GM18873 (cell line): ENCODE measurements around the gene GABRQ.

Source experiments
- ATAC-seq: cut with Tn5 transposase; IDR thresholded peaks from one replicate; pipeline ENCODE4 v1.9.1; 2021; ENCODE audit warnings: mild to moderate bottlenecking, moderate library complexity, moderate number of reproducible peaks; ENCODE audit not compliant: unreplicated experiment, low FRiP score

Gene GABRQ

DNA sequence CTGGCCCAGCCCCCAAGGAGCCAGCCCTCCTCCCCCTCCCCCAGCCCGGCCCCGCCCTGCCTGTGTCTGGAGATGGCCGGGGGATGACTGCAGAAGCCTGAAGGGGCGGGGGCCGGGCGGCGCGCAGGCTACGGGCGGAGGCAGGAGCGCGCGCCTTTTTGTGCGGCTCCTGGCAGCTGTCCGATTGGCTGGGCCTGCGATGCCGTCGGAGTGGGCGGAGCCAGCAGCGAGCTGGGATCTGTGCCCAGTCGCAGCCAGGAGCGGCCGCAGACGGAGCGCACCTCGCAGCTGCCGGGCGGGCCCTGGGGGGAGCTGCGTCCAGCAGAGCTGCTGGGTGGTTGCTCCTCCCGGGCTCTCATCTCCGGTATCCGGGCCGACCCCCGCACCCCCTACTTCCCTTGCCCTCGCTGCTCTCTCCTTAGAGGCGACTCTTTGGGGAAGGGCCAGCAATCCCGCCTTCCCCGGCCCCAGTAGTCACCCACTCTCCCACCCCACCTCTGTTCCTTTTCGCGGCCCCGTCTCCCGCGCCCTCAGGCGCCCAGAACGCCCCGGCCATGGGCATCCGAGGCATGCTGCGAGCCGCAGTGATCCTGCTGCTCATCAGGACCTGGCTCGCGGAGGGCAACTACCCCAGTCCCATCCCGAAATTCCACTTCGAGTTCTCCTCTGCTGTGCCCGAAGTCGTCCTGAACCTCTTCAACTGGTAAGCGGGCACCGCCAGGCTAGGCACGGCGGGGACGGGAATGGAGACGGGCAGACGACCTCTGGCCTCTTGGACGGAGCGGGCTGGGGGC is at the start of gene GABRQ:
Gene GABRQ, plus strand, starts transcription at position 247 of the 794 bp plus-strand sequence. Its CDS starts 308 bp downstream, at position 555.
- no peak for ATAC-seq

DNA sequence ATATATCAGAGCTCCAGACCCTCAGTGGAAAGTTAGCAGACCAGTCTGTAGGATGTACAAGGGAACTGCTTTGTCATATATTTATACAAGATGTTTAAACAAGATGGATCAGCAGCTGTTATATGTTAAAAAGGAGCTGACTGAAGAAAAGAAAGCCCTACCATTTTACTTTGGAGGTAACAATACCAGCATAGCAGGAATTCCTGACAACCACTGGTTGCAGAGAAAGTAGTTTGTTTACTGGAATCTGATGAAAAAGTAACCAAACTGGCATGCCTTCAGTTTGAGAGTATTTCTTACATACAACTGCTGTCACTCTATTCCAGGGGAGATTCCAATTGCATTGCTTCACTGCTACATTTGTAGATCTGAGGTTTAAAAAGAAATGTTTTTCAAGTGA is 49.5 kb upstream of the GABRQ start:
- ATAC-seq, result no peak

DNA sequence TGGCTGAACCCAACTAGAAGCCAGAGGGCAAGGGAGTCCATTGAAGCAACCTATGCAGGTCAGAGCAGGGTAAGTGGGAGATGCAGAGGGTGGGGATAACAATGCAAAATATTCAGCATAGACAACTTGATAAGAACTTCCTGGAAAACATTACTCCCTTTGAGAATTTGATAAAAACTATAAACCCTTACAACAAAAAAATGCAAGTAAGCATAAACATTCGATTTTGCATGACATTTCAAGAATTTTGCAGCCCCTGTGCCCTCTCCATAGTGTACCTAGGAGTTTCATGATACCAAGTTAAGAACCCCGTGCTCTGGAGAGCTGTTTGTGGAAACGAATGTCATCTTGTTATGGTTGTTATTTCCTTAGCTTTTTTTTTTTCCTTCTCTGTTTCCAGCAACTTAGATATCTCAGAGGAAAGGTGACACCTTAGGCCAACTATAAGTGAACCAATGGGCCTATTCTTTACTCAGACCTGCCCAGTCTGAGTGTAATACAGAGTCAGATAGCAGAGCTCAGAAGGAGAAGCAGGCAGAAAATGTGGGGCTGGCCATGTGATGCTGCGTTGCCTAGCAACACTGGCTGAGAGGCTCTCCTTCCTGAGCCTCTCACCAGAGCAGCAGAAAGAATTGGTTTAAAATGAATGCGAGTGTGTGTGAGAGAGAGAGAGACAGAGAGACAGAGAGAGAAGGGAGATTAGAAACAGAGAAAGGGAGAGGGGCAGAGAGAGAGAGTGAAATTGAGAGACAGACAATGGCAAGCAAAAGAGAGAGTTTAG is 36.7 kb upstream of the GABRQ start:
- ATAC-seq, result no peak

DNA sequence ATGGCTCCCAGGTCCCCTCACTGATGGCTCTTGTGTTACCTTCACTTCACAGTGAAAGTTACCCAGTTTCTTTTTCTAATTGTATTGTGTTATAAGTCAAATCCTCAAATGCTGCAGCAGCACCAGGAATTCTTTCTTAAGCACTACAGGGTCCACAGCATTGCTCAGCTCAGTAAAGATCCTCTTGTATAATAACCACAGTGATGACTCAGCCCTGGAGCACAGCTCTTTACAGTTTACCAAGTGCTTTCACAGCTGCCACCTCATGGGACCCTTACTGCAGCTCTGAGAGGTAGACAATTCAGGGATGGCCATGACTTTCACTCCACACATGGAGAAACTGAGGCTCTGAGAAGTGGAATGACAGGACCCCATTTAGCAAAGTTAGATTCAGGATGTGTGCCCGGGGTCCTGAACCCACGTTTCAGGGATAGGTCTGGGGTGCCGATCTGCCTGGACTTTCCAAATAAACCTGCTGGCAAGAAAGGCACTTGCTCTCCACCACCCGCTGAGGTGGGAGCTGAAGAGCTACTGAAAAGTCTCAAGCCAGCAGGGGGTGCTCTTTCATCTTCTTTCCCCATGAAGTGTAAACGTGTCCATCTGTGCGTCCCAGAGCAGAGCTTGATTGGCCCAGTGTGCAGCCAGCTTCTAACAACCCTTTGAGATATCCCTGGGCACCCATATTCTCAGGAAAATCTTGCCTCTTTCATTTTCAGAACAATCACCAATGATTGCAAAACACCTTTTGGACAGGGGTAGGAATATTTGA is 35.7 kb upstream of the GABRQ start:
- ATAC-seq, result no peak

DNA sequence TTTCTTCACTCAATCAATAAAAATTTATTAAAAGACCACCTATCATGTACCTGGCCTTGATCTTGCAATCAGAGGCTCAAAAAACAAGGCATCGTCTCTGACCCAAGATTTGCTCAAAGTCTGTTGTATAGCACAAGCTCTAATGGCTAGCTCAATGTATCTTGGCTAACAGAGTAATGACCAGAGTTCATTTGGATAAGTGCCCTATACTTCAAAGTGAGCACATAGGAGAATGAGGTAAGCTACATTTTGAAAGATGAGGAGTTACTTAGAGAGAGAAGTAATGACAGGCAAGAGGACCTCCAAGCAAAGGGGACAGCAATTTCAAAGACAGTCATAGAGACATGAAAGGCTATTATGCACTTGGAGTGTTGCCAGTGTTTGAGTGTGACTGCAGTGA is 22.9 kb upstream of the GABRQ start:
- ATAC-seq, result no peak

DNA sequence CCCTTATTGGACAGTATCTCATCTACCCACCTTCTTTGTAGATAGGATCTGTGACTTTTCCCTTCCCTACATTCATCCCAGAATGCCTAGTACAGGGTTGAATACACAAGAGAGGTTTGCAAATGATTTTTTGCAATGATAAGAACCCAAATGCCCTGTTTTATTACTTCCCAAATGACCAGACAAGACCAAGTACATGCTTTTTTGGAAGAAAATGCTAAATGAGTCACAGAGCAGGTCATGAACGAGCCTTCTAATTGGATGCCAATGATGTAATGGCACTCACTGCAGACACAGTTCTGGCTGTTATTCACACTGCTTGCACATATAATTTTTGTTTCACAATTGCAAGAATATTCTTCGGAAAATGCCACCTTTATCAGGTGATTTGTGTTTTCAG is 17.8 kb upstream of the GABRQ start:
- ATAC-seq, result no peak

DNA sequence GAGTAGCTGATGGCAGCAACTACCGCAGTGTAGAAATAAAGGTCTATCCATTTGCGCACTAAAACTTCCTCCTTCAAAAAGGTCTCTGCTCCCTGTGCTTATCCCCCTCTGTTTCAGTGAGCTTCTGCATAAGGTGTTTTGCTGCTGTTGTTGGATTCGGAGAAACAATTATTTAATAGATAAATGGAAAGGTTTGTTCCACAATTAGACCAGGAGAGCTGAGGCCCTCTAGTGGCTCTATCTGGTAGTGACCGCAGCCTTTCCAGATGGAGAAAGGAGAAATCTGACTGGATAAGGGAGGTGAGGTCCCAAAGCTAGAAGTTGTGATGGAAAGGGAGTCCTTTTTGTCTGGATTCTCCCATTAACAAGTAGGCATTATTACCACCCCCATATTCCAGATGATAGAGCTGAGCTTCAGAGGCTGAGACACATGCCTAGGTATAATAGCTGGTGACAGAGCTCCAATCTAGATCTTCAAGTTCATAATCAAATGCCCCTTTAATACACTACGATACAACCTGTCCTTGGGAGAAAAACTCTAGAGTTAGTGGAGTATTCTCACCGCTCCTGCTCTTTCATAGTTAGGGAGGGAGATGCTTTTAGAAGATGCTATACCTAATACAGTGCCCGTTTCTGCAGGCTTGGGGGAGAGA is 5.1 kb upstream of the GABRQ start:
- no peak for ATAC-seq

DNA sequence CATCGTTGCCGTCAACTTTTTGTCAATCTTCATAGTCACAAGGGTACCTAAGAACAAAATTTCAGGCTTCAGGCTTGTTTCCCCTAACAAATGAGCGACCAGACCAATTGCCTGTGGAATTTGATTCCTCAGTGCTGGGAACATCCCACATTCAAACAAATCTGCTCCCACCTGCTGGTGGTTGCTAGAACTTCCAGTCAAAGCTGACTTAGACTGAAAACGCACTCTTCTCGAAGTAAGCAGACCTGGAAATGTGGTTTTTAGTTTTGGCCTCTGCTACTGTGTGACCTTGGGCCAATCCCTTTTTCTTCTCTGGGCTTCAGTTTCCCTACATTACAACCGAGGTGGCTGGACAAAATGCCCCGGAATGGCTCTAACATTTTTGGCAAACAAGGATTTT is 1.8 kb upstream of the GABRQ start:
- ATAC-seq, result peak; percentile 45

DNA sequence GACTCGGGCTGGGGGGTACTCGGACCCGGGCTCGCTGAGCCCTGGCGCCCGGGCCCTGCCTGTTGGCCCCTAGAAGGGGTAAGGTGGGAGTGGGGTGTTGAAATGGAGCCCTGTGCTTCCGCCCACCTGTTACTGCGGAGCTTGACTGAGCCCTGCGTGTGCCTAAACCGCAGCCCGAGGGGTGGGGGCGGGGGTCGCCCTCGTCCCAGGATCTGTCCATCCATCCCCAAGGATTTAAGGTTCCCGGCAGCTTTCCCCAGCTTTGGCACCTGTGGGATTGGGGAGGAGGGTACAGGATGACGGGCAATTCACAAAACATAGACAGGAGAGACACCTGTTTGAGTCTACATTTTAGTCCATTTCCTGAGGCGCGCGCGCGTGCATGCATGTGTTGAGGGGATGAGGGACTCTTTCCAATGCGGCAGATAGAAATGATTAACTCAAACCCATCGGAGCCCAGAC is 779 bp downstream of the GABRQ start:
- ATAC-seq, result no peak

DNA sequence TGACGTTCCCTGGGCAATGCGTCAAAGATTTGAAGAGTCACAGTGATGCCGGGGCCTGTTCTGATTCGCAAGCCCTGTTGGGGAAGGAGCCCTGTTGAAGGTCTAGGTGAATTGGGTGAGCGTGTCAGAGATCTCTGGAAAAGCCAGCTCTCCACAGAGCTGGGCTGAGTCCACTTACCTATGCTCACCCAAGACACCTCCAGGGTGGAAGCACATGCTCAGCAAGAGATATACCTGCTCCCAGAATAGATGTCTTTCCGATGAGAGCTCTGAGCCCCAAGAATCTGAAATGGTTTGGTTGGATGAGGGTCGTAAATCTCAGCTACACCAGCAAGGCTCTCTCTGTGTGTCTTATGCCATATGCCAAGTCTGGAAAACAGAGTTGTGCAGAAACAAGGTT is 1.7 kb downstream of the GABRQ start:
- ATAC-seq, result no peak

DNA sequence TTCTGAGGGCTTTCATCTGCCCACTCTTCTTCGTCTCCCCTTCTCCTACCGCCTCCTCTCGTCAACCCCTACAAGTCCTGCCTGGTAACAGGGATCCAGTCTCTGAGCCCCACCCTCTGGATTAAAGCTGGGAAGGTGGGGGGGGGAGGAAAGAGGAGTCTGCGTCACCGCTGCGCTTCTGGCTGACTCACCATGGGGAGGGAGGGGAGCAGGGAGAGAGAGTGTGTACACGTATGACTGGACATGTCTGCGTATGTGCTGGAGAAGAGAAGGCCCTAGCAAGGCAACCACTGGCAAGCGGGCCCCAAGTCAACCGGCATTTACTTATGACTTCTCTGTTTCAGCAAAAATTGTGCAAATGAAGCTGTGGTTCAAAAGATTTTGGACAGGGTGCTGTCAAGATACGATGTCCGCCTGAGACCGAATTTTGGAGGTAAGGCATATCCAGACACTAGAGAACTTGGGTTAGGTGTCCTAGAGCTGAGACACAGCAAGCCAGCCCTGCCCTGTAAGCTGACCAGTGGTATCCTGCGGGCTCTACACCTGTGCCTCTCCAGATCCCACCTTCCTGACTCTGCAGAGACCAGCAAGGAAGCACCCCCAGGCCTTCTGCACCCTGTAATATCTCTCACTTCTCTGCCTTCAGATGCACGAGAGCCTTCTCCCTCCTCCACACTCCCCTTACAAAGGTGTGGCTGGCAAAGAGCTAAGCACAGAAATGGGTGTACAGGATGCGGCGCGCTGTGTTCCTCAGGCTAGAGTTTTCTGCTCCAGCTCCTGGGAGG is 2.5 kb downstream of the GABRQ start:
- no peak for ATAC-seq

DNA sequence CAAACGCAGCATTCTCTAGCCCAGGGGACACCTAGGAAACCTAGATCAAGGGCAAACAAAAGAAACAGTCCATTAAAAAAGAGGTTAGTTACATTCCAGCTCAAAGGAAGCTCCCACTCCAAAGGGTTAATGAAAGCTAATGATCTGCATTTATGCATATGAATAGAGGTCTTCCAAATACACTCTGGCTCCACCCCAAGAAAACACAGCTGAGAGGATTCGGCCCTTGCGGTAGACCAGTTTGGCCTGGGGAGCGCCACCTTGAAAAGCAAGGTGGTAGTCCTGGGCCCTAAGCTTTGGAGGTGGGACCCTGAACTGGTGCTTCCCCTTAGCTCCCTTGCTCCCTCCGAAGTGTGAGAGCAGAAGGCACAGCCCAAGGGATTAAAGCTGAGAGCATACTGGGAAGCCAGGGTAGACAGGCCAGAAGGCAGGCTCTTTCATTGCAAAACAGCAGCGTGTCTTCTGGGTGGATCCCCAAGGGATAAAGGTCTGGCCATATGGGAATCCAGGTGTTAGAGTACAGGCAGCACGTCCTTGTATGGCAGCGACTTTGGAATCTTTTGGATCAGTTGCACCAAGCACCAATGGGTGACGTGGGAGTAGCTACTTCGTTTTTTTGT is 3.7 kb downstream of the GABRQ start:
- no peak for ATAC-seq

DNA sequence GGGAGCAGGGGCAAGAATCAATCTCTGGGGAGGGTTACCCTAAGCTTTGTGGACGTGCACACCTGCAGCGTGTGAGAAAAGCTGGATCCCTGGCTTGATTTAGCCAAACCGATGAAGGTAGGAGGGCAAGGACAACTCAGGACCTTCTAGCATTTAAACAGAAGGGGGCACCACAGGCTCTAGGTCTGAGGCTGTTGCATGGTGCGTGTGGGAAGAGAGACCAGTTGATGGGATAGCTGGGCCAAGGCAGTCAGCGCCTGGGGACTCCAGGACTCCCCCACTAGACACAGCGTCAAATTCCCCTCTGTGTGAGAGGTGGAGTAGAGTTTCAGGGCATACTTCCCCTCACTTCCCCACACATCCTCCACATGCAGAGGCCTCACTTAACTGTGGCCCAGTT is 4.3 kb downstream of the GABRQ start:
- no peak for ATAC-seq

DNA sequence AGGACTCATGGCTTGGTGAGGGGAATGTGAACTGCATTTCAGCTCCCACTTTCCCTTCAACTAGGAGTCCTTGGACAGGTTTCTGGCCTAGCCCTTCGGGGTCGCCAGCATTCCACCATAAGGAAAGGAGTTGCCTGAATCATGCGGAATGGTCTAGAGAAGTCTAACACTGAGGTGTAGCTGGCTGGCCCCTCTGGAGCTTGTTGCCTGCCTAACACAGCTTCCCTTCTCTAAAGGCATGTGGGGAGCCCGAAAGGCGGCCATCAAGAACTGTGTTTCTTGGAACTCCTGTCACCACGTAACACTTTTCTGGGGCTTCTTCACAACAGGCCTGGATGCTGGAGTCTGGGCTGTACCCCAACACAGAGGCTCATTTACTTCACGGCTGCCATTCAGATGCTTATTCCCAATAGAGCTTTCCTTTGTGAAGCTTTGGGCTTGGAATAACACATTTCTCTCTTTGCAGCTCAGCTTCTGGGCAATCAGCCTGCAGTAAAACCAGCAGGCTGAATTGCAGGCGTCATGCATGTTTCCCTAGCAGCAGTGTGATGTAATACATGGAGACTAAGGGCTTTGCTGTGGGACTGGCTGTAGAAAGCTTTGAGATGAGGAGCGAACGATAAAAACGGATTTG is 5.4 kb downstream of the GABRQ start:
- ATAC-seq, result no peak

DNA sequence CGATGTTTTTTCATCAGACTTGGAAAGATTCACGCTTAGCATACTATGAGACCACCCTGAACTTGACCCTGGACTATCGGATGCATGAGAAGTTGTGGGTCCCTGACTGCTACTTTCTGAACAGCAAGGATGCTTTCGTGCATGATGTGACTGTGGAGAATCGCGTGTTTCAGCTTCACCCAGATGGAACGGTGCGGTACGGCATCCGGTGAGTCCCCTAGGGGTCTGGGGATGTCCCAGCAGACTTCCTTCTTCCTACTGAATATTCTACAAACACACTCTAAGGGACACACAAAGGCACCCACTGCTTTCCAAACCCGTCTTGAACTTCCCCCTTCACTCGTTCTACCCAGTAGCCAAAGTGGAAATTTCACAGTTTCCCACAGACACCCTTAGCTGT is 9.3 kb downstream of the GABRQ start:
- ATAC-seq, result no peak

DNA sequence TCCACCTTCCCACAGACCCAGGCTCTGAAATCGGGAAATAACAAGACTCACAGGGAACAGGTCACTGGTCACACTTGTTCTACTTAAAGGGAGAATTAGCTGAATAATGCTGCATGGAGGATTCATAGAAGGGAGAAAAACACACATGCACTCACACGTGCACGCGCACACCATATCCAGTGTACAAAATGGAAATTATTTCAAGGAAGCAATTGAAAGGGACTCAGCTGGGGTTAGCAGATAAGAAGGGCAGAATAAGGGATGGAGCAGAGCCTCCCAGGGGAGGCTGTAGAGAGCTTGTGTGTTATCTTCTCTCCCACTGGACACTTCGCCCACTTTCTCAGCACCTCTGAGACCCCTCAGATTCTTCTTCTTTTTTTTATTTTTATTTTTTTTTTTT is 10.3 kb downstream of the GABRQ start:
- ATAC-seq, result no peak

DNA sequence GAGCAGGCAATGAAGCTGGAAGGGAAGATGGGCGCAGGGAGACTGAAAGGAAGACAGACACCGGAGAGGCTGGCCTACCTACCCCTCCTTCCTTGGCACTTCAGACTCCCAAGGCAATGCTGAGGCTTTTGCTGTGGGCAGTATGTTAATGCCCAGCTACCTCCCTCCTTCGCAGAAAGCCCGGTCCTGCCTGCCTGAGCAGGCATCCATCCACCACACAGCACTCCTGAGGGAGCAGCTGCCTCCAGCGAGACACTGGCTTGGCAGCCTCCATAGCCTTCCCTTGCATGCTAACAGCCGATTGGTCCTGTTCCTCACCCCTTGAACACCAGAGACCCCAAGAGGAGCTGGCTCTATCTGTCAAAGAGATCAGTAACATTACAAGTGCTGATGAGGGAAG is 14.4 kb downstream of the GABRQ start:
- no peak for ATAC-seq

DNA sequence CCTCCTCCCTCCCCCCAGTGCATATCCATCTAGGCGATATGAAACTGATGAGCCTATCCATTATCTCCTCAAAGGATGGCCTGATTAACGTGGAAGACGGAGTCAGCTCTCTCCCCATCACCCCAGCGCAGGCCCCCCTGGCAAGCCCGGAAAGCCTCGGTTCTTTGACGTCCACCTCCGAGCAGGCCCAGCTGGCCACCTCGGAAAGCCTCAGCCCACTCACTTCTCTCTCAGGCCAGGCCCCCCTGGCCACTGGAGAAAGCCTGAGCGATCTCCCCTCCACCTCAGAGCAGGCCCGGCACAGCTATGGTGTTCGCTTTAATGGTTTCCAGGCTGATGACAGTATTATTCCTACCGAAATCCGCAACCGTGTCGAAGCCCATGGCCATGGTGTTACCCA is 14.8 kb downstream of the GABRQ start:
- no peak for ATAC-seq

DNA sequence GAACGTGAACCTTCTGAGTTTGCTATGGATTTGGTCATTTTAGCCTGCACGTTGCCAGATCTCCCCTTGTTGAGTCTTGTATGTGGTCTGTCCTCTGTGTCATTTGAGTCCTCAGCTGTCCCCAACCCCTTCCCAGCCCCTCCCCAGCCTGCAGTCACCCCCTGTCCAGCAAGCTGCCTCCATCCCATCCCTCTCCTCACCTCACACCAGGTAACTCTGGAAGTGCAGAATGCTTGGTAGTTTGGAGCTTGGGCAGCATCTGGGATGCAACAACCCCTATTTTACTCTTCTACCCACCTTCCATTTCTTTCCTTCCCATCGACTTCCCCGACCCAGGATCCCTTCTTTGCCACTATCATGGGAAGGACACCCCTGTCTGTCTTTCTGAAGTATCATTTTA is 18.4 kb downstream of the GABRQ start:
- ATAC-seq, result no peak
